ENCODE data around the gene BRPF1. TPM values are rescaled to one million over a fixed set of nuclear protein-coding genes. Genes with fewer than 3 reads are reported as not detected.
A peak's percentile ranks its signal among the peaks of the same experiment; 100 is the strongest.

Gene BRPF1
- total RNA-seq, 4 donors from 2014 or later: 10.8 to 36.0 (median 16.7) TPM

DNA sequence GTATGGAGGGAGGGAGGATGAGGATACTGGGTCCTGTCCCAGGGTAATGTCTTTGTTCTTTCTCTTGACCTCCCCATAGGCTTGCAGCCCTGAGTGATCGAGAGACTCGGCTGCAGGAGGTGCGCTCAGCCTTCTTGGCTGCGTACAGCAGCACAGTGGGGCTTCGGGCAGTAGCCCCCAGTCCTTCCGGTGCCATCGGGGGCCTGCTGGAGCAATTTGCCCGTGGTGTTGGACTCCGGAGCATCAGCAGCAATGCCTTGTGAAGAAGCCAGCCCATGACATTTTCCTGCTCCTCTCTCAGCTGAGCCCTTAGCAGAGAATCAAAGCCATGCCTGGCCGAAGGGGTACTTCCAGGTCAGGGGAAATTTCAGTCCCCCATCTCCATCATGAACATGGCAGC lies 29.8 kb upstream of the BRPF1 start:
- TF ChIP-seq, protein P1, sequence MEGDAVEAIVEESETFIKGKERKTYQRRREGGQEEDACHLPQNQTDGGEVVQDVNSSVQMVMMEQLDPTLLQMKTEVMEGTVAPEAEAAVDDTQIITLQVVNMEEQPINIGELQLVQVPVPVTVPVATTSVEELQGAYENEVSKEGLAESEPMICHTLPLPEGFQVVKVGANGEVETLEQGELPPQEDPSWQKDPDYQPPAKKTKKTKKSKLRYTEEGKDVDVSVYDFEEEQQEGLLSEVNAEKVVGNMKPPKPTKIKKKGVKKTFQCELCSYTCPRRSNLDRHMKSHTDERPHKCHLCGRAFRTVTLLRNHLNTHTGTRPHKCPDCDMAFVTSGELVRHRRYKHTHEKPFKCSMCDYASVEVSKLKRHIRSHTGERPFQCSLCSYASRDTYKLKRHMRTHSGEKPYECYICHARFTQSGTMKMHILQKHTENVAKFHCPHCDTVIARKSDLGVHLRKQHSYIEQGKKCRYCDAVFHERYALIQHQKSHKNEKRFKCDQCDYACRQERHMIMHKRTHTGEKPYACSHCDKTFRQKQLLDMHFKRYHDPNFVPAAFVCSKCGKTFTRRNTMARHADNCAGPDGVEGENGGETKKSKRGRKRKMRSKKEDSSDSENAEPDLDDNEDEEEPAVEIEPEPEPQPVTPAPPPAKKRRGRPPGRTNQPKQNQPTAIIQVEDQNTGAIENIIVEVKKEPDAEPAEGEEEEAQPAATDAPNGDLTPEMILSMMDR (IDR thresholded peaks at IDR 0.05): no peak
- TF ChIP-seq POLR2A (IDR thresholded peaks at IDR 0.05): no peak
- peaks cover 0 to 5% of the 10 kb centered on the region in 2 donors for H3K27me3 ChIP-seq
- H3K4me1 ChIP-seq: peaks cover 0 to 8% of the 10 kb centered on the region in 2 donors
- no peaks in the 10 kb centered on the region for H3K9me3 ChIP-seq
- no peak for DNase-seq
- H3K4me3 ChIP-seq: no peak overlapping the region
- intact Hi-C loops (cut with DNase I; ENCODE audit: low total_unique reads): no loop called here
- H3K27ac ChIP-seq: no peak overlapping the region
- no peaks in the 10 kb centered on the region for H3K36me3 ChIP-seq

DNA sequence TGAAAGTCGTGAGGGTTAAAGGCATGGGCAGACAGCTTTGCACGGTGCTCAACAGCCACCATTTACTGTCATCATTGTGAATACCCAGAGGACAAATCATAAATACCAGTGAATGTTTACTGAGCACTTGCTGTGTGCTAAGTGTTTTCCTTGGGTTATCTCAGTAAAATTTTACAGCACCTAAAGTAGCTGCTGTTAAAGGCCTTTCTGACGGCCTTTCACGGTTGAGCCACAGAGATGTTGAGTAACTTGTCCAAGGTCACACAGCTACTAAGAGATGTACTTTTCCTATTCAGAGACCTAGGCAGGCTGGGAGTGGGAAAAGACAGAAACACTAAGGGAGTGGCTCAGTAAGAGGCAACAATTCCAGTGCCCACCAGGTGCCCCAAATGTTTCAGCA lies 28.3 kb upstream of the BRPF1 start:
- no peaks in the 10 kb centered on the region for H3K9me3 ChIP-seq
- H3K27me3 ChIP-seq: peaks cover 0 to 5% of the 10 kb centered on the region in 2 donors
- no peak for TF ChIP-seq POLR2A (IDR thresholded peaks at IDR 0.05)
- no peak overlapping the region for H3K27ac ChIP-seq
- DNase-seq: no peak
- H3K36me3 ChIP-seq: no peaks in the 10 kb centered on the region
- peaks cover 0 to 8% of the 10 kb centered on the region in 2 donors for H3K4me1 ChIP-seq
- intact Hi-C loops (cut with DNase I; ENCODE audit: low total_unique reads): no loop called here
- H3K4me3 ChIP-seq: no peak overlapping the region

DNA sequence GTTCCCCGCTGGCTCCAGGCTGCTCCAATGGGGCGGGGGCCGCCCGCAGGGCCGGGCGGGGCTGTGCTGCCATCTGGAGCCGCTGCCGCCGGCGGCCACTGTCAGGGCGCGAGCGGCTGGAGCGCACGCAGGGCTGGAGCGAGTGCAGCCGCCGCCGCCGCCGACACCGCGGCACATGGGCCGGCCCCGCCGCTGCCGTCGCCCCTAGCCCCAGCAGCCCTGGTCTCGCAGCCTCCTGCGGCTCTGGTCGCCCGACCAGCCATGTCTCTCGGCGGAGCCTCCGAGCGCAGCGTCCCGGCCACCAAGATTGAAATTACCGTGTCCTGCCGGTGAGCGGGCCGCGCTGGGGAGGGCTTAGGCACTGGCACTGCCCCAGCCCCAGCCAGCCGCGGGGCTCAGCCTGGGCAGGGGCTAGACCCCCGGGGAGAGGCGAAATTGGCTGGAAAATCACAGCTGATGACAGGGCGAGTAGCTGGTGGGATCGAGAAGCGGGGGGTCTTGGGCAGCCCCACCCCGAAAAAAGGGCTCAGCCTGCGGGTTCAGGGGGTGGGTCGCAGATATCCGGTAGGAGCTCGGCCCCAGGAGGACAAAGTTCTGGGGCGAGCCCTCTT lies 27.7 kb upstream of the BRPF1 start, which contains the start of gene CPNE9:
CPNE9 (plus strand) TSS at position 98 of the 611 bp plus-strand sequence; CDS start at position 262, 164 bp downstream.
- no peak for DNase-seq
- H3K4me3 ChIP-seq: peak within 1 kb of the TSS in 1 of 2 donors; percentile 9
- peaks cover 0 to 8% of the 10 kb centered on the region in 2 donors for H3K4me1 ChIP-seq
- no peak within 1 kb of the TSS for H3K27ac ChIP-seq
- H3K9me3 ChIP-seq: no peaks in the 10 kb centered on the region
- intact Hi-C loops (cut with DNase I; ENCODE audit: low total_unique reads): no loop called here
- peaks cover 0 to 5% of the 10 kb centered on the region in 2 donors for H3K27me3 ChIP-seq
- H3K36me3 ChIP-seq: no peaks in the 10 kb centered on the region
- TF ChIP-seq POLR2A (IDR thresholded peaks at IDR 0.05): no peak
- TF ChIP-seq, protein P1 (IDR thresholded peaks at IDR 0.05): no peak

DNA sequence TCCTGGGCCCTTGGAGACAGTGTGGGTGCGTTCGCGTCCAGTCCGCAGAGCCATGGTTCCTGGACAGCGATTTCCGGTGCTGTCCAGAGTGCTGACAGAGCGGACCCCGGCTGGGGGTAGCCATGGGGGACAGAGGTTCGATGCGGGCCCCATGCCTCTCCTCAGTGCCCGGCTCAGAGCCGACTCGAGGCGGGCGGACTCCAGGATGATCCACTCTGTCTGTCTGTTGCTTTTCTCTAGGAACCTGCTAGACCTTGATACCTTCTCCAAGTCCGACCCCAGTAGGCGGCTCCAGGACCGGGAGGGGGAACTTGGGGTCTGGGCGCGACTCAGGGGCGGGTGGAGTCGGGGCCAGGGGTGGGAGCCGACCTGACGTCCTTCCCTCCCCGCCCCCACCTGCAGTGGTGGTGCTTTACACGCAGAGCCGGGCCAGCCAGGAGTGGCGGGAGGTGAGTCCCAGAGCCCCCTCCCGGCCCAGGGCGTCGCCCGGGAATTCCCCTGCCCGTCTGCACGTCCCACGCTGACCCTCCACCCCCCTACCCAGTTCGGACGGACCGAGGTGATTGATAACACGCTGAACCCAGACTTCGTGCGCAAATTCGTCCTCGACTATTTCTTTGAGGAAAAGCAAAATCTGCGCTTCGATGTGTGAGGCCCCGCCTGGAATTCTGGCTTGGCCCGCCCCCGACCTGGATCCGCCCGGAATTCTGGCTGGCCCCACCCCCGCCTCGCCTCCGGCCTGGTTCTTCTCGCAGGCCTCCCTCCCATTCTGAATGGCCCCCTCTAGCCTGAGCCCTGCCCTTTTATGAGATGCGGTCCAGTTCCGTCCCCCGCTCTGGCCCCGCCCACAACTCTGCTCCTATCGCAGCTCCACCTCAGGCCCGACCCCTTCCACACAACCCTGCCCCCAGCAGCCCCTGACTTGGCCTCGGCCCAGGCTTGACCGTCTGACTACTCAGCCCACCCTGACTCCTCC lies 26.9 kb upstream of the BRPF1 start:
- TF ChIP-seq, protein P1 (IDR thresholded peaks at IDR 0.05): no peak
- TF ChIP-seq POLR2A (IDR thresholded peaks at IDR 0.05): no peak
- peaks cover 0 to 5% of the 10 kb centered on the region in 2 donors for H3K27me3 ChIP-seq
- intact Hi-C loops (cut with DNase I; ENCODE audit: low total_unique reads): no loop called here
- H3K4me3 ChIP-seq: peak overlapping the region in 1 of 2 donors; percentile 9
- no peaks in the 10 kb centered on the region for H3K9me3 ChIP-seq
- peaks cover 0 to 8% of the 10 kb centered on the region in 2 donors for H3K4me1 ChIP-seq
- H3K36me3 ChIP-seq: no peaks in the 10 kb centered on the region
- H3K27ac ChIP-seq: no peak overlapping the region
- DNase-seq: peak; percentile 32 to 40

DNA sequence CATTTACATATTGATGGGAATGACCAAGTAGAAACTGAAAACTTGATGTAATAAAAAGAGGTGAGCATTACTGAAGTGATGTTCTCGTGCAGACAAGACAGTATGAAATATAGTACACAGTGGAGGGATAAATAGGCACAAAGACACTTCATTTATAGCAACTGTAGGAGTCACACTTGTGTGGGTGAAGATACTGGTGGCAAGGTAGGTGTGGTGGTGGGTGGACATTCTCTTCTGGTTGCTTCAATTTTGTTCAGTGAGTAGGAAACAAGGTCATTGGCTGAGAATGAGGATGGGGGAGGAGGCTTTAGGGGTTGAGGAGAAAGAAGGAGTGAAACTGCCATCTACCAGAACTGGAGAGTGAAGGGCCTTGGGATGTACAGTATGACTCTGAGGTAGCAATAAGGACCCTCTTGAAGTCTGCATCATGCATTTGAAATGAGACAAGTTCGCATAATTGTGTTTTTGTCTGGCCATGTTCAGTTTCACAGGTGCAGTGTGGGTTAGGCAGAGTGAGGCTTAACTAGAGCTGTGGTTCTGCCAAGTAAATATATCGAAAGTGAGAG lies 21.3 kb upstream of the BRPF1 start:
- no peaks in the 10 kb centered on the region for H3K36me3 ChIP-seq
- H3K9me3 ChIP-seq: no peaks in the 10 kb centered on the region
- H3K4me1 ChIP-seq: no peaks in the 10 kb centered on the region
- DNase-seq: no peak
- no peaks in the 10 kb centered on the region for H3K27me3 ChIP-seq
- intact Hi-C loops (cut with DNase I; ENCODE audit: low total_unique reads): no loop called here
- H3K27ac ChIP-seq: no peak overlapping the region
- no peak for TF ChIP-seq POLR2A (IDR thresholded peaks at IDR 0.05)
- TF ChIP-seq, protein P1 (IDR thresholded peaks at IDR 0.05): no peak
- H3K4me3 ChIP-seq: no peak overlapping the region

Data from uterus (tissue), 4 donors.